HG03064 (cell line): ENCODE measurements around the gene WNT6.

Source experiments
- ATAC-seq: cut with Tn5 transposase; IDR thresholded peaks from one replicate; pipeline ENCODE4 v1.9.1; 2021; ENCODE audit warnings: low read depth; ENCODE audit not compliant: unreplicated experiment

WNT6 gene

GRCh38 chr2:218859556-218859987 lies at the start of gene WNT6:
WNT6 (plus strand) TSS chr2:218859805; CDS start chr2:218860038, 233 bp downstream.
- no peak for ATAC-seq

GRCh38 chr2:218810256-218810655 lies 49.3 kb upstream of the WNT6 start:
- ATAC-seq: no peak

GRCh38 chr2:218811382-218811781 lies 48.2 kb upstream of the WNT6 start:
- ATAC-seq: no peak

GRCh38 chr2:218812096-218812815 lies 47.3 kb upstream of the WNT6 start:
- no peak for ATAC-seq

- ATAC-seq: no peak
Measured at GRCh38 chr2:218812861-218813260, 46.7 kb upstream of the WNT6 start.

GRCh38 chr2:218813771-218814460 lies 45.7 kb upstream of the WNT6 start:
- no peak for ATAC-seq

GRCh38 chr2:218814540-218815243 lies 44.9 kb upstream of the WNT6 start:
- no peak for ATAC-seq

GRCh38 chr2:218815244-218815637 lies 44.4 kb upstream of the WNT6 start:
- ATAC-seq: no peak

GRCh38 chr2:218815649-218816048 lies 44.0 kb upstream of the WNT6 start:
- ATAC-seq: no peak

GRCh38 chr2:218816561-218817011 lies 43.0 kb upstream of the WNT6 start:
- ATAC-seq: no peak

GRCh38 chr2:218819093-218819492 lies 40.5 kb upstream of the WNT6 start:
- ATAC-seq: no peak

- no peak for ATAC-seq
Measured at GRCh38 chr2:218820746-218821369, 38.7 kb upstream of the WNT6 start.

GRCh38 chr2:218821605-218822211 lies 37.9 kb upstream of the WNT6 start:
- no peak for ATAC-seq

- no peak for ATAC-seq
Measured at GRCh38 chr2:218822622-218823021, 37.0 kb upstream of the WNT6 start.

- no peak for ATAC-seq
Measured at GRCh38 chr2:218823196-218823855, 36.3 kb upstream of the WNT6 start.

- ATAC-seq: no peak
Measured at GRCh38 chr2:218824004-218824403, 35.6 kb upstream of the WNT6 start.

GRCh38 chr2:218826791-218827190 lies 32.8 kb upstream of the WNT6 start:
- ATAC-seq: no peak

GRCh38 chr2:218827701-218828476 lies 31.7 kb upstream of the WNT6 start:
- no peak for ATAC-seq

GRCh38 chr2:218828477-218828778 lies 31.2 kb upstream of the WNT6 start:
- no peak for ATAC-seq
